Spleen (tissue), 7 donors: ENCODE measurements around the gene METTL8.

Experiments
- POLR2A ChIP-seq, 3 donors: fragments of 450-650 bp; IDR thresholded peaks; one replicate each; pipeline ENCODE4 v1.5.1; 2017; ENCODE audit warnings: antibody characterized with exemption in 3 of 3, mild to moderate bottlenecking in 1 of 3
- POLR2AphosphoS5 ChIP-seq, 3 donors: sonication (generic); formaldehyde crosslinking; IDR thresholded peaks; one replicate each; pipeline ENCODE4 v1.5.1; 2017; ENCODE audit warnings: antibody characterized with exemption in 3 of 3
- TF ChIP-seq, protein P1 (sequence below), 11 experiments: fragments of 200-600 bp in 7 of 11; fragments of 450-650 bp in 4 of 11; sonication (generic) in 4 of 11; IDR thresholded peaks in 8 of 11; conservative IDR thresholded peaks in 3 of 11; 1 replicate in 7 of 11; 2 replicates in 4 of 11; pipeline versions ENCODE4 v1.4.0 to v1.8.0; 2016 to 2021; ENCODE audit warnings: antibody characterized with exemption in 11 of 11, inconsistent platforms in 4 of 11, mild to moderate bottlenecking in 1 of 11
- donor health status: DM: no; HTN: no; CAD: no; lungs with moderate emphysema.
- donor health status: DM: no; HTN: no; CAD: no.
- donor health status: DM: no; HTN: no; CAD: no.

- TF ChIP-seq, protein P1, sequence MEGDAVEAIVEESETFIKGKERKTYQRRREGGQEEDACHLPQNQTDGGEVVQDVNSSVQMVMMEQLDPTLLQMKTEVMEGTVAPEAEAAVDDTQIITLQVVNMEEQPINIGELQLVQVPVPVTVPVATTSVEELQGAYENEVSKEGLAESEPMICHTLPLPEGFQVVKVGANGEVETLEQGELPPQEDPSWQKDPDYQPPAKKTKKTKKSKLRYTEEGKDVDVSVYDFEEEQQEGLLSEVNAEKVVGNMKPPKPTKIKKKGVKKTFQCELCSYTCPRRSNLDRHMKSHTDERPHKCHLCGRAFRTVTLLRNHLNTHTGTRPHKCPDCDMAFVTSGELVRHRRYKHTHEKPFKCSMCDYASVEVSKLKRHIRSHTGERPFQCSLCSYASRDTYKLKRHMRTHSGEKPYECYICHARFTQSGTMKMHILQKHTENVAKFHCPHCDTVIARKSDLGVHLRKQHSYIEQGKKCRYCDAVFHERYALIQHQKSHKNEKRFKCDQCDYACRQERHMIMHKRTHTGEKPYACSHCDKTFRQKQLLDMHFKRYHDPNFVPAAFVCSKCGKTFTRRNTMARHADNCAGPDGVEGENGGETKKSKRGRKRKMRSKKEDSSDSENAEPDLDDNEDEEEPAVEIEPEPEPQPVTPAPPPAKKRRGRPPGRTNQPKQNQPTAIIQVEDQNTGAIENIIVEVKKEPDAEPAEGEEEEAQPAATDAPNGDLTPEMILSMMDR (IDR thresholded peaks at IDR 0.05 in 8 of 11, conservative IDR thresholded peaks at IDR 0.05 in 3 of 11), result no peak
- no peak for TF ChIP-seq POLR2A (IDR thresholded peaks at IDR 0.05)
- TF ChIP-seq POLR2AphosphoS5 (IDR thresholded peaks at IDR 0.05), result no peak
Observed at GRCh38 chr2:171325886-171326585, 107.8 kb downstream of the METTL8 start.
